WTC11 (cell line): ENCODE results near the gene NT5C. TPM values are rescaled to one million over a fixed set of nuclear protein-coding genes. Genes with fewer than 3 reads are reported as not detected.
A peak's percentile ranks its signal among the peaks of the same experiment; 100 is the strongest.

Experiments
- EMX1 ChIP-seq: fragments of 250-450 bp; sonication (Bioruptor Pico); IDR thresholded peaks from 2 replicates; pipeline ENCODE4 v1.8.0; 2021; ENCODE audit warnings: mild to moderate bottlenecking
- HMGA2 ChIP-seq: fragments of 250-450 bp; sonication (Bioruptor Pico); IDR thresholded peaks from 2 replicates; pipeline ENCODE4 v1.4.0; 2021; ENCODE audit warnings: mild to moderate bottlenecking, moderate library complexity
- KAT7 ChIP-seq: sonication (generic); formaldehyde crosslinking; IDR thresholded peaks from 2 replicates; pipeline ENCODE4 v1.8.1; 2023; ENCODE audit warnings: missing genetic modification reagents, mild to moderate bottlenecking, borderline replicate concordance
- NFATC4 ChIP-seq: fragments of 250-450 bp; sonication (Bioruptor Pico); IDR thresholded peaks from 2 replicates; pipeline ENCODE4 v1.9.0; 2021; ENCODE audit warnings: mild to moderate bottlenecking
- NFE2L1 ChIP-seq: sonication (generic); formaldehyde crosslinking; IDR thresholded peaks from 2 replicates; pipeline ENCODE4 v1.8.1; 2023; ENCODE audit warnings: missing genetic modification reagents
- NFYB ChIP-seq: sonication (generic); formaldehyde crosslinking; conservative IDR thresholded peaks from 2 replicates; pipeline ENCODE4 v1.8.0; 2022; ENCODE audit warnings: low read depth, missing genetic modification reagents
- SP1 ChIP-seq: sonication (generic); formaldehyde crosslinking; conservative IDR thresholded peaks from 2 replicates; pipeline ENCODE4 v1.8.1; 2022; ENCODE audit warnings: missing genetic modification reagents
- TEAD4 ChIP-seq: sonication (generic); formaldehyde crosslinking; IDR thresholded peaks from 2 replicates; pipeline ENCODE4 v1.8.0; 2022; ENCODE audit warnings: mild to moderate bottlenecking, missing genetic modification reagents
- ZNF219 ChIP-seq: sonication (generic); formaldehyde crosslinking; IDR thresholded peaks from 2 replicates; pipeline ENCODE4 v1.8.0; 2023; ENCODE audit warnings: missing genetic modification reagents, mild to moderate bottlenecking, borderline replicate concordance
- ZNF317 ChIP-seq: sonication (generic); formaldehyde crosslinking; IDR thresholded peaks from 2 replicates; pipeline ENCODE4 v1.8.1; 2023; ENCODE audit warnings: low read depth, mild to moderate bottlenecking, moderate library complexity, missing genetic modification reagents, borderline replicate concordance
- total RNA-seq: library from RNA; stranded (reverse); gene quantifications from 3 replicates; pipeline ENCODE4 v1.2.3, GENCODE V29; 2021
- TF ChIP-seq, protein P1 (sequence below): fragments of 250-450 bp; sonication (Bioruptor Pico); IDR thresholded peaks from 2 replicates; pipeline ENCODE4 v2.1.2; 2022; ENCODE audit warnings: mild to moderate bottlenecking, moderate library complexity
- TF ChIP-seq, protein P2 (sequence below): fragments of 250-450 bp; sonication (Bioruptor Pico); IDR thresholded peaks from 2 replicates; pipeline ENCODE4 v1.9.0; 2021; ENCODE audit warnings: moderate library complexity, mild to moderate bottlenecking, inconsistent platforms, borderline replicate concordance
- TF ChIP-seq, protein P3 (sequence below): sonication (generic); formaldehyde crosslinking; IDR thresholded peaks from 2 replicates; pipeline ENCODE4 v1.8.1; 2022; ENCODE audit warnings: mild to moderate bottlenecking, moderate library complexity, missing genetic modification reagents
- TF ChIP-seq, protein P4 (sequence below): sonication (generic); formaldehyde crosslinking; IDR thresholded peaks from 2 replicates; pipeline ENCODE4 v1.8.0; 2023; ENCODE audit warnings: mild to moderate bottlenecking, missing genetic modification reagents
- TF ChIP-seq, protein P5 (sequence below): sonication (generic); formaldehyde crosslinking; IDR thresholded peaks from 2 replicates; pipeline ENCODE4 v1.8.0; 2023; ENCODE audit warnings: missing genetic modification reagents, mild to moderate bottlenecking, borderline replicate concordance
- TF ChIP-seq, protein P6 (sequence below): sonication (generic); formaldehyde crosslinking; IDR thresholded peaks from 2 replicates; pipeline ENCODE4 v1.8.0; 2022; ENCODE audit warnings: mild to moderate bottlenecking, missing genetic modification reagents
- TF ChIP-seq, protein P7 (sequence below): sonication (generic); formaldehyde crosslinking; IDR thresholded peaks from 2 replicates; pipeline ENCODE4 v1.8.0; 2022; ENCODE audit warnings: mild to moderate bottlenecking, missing genetic modification reagents
- TF ChIP-seq, protein P8 (sequence below): sonication (generic); formaldehyde crosslinking; IDR thresholded peaks from 2 replicates; pipeline ENCODE4 v1.8.1; 2022; ENCODE audit warnings: mild to moderate bottlenecking, missing genetic modification reagents, moderate library complexity, borderline replicate concordance
- TF ChIP-seq, protein P9 (sequence below): fragments of 250-450 bp; sonication (Bioruptor Pico); IDR thresholded peaks from 2 replicates; pipeline ENCODE4 v1.9.0; 2021; ENCODE audit warnings: mild to moderate bottlenecking
- TF ChIP-seq, protein P10 (sequence below): sonication (generic); formaldehyde crosslinking; IDR thresholded peaks from 2 replicates; pipeline ENCODE4 v1.8.1; 2023; ENCODE audit warnings: mild to moderate bottlenecking, moderate library complexity, missing genetic modification reagents

Gene NT5C
- total RNA-seq, 1 experiment from 2014 or later: 91.0 TPM

DNA sequence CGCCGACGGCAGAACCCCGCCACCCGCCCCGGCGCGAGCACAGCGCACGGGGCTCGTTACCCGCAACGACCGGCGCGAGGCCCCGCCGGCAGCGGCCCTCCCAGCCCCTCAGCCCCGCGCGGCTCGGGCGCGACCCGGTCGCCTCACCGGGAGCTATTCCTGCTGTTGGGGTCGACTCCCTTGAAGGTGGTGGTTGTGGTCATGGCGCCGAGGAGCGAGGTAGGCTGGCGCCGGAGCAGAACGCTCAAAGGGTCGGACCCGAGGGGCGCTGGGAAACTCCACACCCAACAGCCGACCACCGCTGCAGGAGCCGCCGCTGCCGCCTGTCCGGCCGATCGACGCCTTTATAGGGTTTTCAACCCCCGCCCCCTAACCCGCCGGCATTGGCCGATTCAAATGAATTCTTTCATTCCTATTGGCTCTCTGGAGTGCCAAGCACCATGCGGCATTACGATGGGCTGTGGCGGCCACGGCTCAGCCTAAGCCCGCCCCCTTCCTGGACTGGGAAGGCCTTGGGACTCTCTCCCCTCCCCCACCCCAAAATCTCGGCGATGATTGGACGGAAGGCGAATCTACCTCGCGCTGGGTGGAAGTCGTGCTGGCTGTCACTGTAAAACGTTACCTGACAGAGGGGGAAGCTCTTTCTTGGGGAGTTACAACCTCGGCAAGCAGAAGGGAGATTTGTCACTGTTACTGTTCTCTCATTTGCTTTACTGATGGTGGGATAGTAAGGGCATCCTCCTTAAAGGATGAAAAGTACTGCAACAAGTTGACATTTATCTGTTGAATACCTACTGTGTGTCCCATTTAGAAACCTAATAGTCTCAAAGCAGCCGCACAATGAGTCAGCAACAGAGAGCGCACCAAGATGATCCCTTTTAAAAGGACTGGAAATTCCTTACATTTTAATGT is 22.9 kb upstream of the NT5C start, which contains the start of gene JPT1 (continued):
- TF ChIP-seq, protein P1, sequence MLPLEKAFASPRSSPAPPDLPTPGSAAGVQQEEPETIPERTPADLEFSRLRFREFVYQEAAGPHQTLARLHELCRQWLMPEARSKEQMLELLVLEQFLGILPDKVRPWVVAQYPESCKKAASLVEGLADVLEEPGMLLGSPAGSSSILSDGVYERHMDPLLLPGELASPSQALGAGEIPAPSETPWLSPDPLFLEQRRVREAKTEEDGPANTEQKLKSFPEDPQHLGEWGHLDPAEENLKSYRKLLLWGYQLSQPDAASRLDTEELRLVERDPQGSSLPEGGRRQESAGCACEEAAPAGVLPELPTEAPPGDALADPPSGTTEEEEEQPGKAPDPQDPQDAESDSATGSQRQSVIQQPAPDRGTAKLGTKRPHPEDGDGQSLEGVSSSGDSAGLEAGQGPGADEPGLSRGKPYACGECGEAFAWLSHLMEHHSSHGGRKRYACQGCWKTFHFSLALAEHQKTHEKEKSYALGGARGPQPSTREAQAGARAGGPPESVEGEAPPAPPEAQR (CRISPR knock-in tag): no peak
- TF ChIP-seq, protein P2, sequence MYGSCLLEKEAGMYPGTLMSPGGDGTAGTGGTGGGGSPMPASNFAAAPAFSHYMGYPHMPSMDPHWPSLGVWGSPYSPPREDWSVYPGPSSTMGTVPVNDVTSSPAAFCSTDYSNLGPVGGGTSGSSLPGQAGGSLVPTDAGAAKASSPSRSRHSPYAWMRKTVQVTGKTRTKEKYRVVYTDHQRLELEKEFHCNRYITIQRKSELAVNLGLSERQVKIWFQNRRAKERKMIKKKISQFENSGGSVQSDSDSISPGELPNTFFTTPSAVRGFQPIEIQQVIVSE (CRISPR knock-in tag): peak; percentile 78; the same call in 1 of the 2 replicates
- TF ChIP-seq, protein P3, sequence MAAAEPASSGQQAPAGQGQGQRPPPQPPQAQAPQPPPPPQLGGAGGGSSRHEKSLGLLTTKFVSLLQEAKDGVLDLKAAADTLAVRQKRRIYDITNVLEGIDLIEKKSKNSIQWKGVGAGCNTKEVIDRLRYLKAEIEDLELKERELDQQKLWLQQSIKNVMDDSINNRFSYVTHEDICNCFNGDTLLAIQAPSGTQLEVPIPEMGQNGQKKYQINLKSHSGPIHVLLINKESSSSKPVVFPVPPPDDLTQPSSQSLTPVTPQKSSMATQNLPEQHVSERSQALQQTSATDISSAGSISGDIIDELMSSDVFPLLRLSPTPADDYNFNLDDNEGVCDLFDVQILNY (CRISPR knock-in tag): 0 out of 2 replicates have a peak, but pooled peaks have one; percentile 57
- TF ChIP-seq NFATC4 (peak; percentile 63; the same call in 1 of the 2 replicates), KAT7 (CRISPR knock-in tag) (peak; percentile 66; the same call in 1 of the 2 replicates), ZNF317 (CRISPR knock-in tag) (peak; percentile 34; the same call in 1 of the 2 replicates), ZNF219 (CRISPR knock-in tag) (0 out of 2 replicates have a peak, but pooled peaks have one; percentile 59), HMGA2 (no peak), SP1 (CRISPR knock-in tag) (peak; percentile 81), TEAD4 (CRISPR knock-in tag) (no peak), NFE2L1 (CRISPR knock-in tag) (0 out of 2 replicates have a peak, but pooled peaks have one; percentile 38), EMX1 (CRISPR knock-in tag) (peak; percentile 61; the same call in 1 of the 2 replicates), NFYB (CRISPR knock-in tag) (peak; percentile 89)
- TF ChIP-seq, protein P4, sequence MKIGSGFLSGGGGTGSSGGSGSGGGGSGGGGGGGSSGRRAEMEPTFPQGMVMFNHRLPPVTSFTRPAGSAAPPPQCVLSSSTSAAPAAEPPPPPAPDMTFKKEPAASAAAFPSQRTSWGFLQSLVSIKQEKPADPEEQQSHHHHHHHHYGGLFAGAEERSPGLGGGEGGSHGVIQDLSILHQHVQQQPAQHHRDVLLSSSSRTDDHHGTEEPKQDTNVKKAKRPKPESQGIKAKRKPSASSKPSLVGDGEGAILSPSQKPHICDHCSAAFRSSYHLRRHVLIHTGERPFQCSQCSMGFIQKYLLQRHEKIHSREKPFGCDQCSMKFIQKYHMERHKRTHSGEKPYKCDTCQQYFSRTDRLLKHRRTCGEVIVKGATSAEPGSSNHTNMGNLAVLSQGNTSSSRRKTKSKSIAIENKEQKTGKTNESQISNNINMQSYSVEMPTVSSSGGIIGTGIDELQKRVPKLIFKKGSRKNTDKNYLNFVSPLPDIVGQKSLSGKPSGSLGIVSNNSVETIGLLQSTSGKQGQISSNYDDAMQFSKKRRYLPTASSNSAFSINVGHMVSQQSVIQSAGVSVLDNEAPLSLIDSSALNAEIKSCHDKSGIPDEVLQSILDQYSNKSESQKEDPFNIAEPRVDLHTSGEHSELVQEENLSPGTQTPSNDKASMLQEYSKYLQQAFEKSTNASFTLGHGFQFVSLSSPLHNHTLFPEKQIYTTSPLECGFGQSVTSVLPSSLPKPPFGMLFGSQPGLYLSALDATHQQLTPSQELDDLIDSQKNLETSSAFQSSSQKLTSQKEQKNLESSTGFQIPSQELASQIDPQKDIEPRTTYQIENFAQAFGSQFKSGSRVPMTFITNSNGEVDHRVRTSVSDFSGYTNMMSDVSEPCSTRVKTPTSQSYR (CRISPR knock-in tag): peak; percentile 84
- TF ChIP-seq, protein P5, sequence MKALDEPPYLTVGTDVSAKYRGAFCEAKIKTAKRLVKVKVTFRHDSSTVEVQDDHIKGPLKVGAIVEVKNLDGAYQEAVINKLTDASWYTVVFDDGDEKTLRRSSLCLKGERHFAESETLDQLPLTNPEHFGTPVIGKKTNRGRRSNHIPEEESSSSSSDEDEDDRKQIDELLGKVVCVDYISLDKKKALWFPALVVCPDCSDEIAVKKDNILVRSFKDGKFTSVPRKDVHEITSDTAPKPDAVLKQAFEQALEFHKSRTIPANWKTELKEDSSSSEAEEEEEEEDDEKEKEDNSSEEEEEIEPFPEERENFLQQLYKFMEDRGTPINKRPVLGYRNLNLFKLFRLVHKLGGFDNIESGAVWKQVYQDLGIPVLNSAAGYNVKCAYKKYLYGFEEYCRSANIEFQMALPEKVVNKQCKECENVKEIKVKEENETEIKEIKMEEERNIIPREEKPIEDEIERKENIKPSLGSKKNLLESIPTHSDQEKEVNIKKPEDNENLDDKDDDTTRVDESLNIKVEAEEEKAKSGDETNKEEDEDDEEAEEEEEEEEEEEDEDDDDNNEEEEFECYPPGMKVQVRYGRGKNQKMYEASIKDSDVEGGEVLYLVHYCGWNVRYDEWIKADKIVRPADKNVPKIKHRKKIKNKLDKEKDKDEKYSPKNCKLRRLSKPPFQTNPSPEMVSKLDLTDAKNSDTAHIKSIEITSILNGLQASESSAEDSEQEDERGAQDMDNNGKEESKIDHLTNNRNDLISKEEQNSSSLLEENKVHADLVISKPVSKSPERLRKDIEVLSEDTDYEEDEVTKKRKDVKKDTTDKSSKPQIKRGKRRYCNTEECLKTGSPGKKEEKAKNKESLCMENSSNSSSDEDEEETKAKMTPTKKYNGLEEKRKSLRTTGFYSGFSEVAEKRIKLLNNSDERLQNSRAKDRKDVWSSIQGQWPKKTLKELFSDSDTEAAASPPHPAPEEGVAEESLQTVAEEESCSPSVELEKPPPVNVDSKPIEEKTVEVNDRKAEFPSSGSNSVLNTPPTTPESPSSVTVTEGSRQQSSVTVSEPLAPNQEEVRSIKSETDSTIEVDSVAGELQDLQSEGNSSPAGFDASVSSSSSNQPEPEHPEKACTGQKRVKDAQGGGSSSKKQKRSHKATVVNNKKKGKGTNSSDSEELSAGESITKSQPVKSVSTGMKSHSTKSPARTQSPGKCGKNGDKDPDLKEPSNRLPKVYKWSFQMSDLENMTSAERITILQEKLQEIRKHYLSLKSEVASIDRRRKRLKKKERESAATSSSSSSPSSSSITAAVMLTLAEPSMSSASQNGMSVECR (CRISPR knock-in tag): peak; percentile 80
- TF ChIP-seq, protein P6, sequence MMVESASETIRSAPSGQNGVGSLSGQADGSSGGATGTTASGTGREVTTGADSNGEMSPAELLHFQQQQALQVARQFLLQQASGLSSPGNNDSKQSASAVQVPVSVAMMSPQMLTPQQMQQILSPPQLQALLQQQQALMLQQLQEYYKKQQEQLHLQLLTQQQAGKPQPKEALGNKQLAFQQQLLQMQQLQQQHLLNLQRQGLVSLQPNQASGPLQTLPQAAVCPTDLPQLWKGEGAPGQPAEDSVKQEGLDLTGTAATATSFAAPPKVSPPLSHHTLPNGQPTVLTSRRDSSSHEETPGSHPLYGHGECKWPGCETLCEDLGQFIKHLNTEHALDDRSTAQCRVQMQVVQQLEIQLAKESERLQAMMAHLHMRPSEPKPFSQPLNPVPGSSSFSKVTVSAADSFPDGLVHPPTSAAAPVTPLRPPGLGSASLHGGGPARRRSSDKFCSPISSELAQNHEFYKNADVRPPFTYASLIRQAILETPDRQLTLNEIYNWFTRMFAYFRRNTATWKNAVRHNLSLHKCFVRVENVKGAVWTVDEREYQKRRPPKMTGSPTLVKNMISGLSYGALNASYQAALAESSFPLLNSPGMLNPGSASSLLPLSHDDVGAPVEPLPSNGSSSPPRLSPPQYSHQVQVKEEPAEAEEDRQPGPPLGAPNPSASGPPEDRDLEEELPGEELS: 0 out of 2 replicates have a peak, but pooled peaks have one; percentile 44
- TF ChIP-seq, protein P7, sequence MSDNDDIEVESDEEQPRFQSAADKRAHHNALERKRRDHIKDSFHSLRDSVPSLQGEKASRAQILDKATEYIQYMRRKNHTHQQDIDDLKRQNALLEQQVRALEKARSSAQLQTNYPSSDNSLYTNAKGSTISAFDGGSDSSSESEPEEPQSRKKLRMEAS (CRISPR knock-in tag): peak; percentile 58; the same call in 1 of the 2 replicates
- TF ChIP-seq, protein P8, sequence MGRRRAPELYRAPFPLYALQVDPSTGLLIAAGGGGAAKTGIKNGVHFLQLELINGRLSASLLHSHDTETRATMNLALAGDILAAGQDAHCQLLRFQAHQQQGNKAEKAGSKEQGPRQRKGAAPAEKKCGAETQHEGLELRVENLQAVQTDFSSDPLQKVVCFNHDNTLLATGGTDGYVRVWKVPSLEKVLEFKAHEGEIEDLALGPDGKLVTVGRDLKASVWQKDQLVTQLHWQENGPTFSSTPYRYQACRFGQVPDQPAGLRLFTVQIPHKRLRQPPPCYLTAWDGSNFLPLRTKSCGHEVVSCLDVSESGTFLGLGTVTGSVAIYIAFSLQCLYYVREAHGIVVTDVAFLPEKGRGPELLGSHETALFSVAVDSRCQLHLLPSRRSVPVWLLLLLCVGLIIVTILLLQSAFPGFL (CRISPR knock-in tag): peak; percentile 77; the same call in 1 of the 2 replicates
- TF ChIP-seq, protein P9, sequence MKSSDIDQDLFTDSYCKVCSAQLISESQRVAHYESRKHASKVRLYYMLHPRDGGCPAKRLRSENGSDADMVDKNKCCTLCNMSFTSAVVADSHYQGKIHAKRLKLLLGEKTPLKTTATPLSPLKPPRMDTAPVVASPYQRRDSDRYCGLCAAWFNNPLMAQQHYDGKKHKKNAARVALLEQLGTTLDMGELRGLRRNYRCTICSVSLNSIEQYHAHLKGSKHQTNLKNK: peak; percentile 83
- TF ChIP-seq, protein P10, sequence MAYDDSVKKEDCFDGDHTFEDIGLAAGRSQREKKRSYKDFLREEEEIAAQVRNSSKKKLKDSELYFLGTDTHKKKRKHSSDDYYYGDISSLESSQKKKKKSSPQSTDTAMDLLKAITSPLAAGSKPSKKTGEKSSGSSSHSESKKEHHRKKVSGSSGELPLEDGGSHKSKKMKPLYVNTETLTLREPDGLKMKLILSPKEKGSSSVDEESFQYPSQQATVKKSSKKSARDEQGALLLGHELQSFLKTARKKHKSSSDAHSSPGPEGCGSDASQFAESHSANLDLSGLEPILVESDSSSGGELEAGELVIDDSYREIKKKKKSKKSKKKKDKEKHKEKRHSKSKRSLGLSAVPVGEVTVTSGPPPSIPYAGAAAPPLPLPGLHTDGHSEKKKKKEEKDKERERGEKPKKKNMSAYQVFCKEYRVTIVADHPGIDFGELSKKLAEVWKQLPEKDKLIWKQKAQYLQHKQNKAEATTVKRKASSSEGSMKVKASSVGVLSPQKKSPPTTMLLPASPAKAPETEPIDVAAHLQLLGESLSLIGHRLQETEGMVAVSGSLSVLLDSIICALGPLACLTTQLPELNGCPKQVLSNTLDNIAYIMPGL (CRISPR knock-in tag): peak; percentile 61; the same call in 1 of the 2 replicates
